Keratinocyte (primary cell): ENCODE results near the gene EVI5L.

Experiments used
- CTCF ChIP-seq, 3 experiments: IDR thresholded peaks in 1 of 3; conservative IDR thresholded peaks in 1 of 3; optimal IDR thresholded peaks in 1 of 3; 2 replicates in 2 of 3; 3 replicates in 1 of 3; pipeline versions ENCODE3 to v1.5.1; 2011; ENCODE audit warnings: low read length in 3 of 3, mild to moderate bottlenecking in 3 of 3, moderate library complexity in 2 of 3, control low read depth in 1 of 3, inconsistent platforms in 1 of 3; ENCODE audit not compliant: insufficient read depth in 2 of 3; ENCODE audit errors: extremely low read depth in 1 of 3
- EZH2 ChIP-seq: IDR thresholded peaks from one replicate; pipeline ENCODE4 v1.6.1; 2012; ENCODE audit warnings: inconsistent platforms, mild to moderate bottlenecking, low read length, moderate library complexity

GRCh38 chr19:7905268-7905667 is 75.2 kb downstream of the EVI5L start:
- TF ChIP-seq CTCF (optimal IDR thresholded peaks at IDR 0.05 in 1 of 3, IDR thresholded peaks at IDR 0.05 in 1 of 3, conservative IDR thresholded peaks at IDR 0.05 in 1 of 3; ENCODE audit: extremely low read depth in 1 of 3, insufficient read depth in 2 of 3, low read length in 3 of 3) (no peak), EZH2 (no peak)
